Vagina (tissue), 2 donors: ENCODE measurements around the gene PADI6. TPM values are rescaled to one million over a fixed set of nuclear protein-coding genes. Genes with fewer than 3 reads are reported as not detected.

Source experiments
- DNase-seq, 2 donors: peaks; one replicate each; pipeline ENCODE4 v3.0.0-alpha.2; 2017; ENCODE audit errors: extremely low spot score in 2 of 2
- H3K27ac ChIP-seq: fragments of 200-600 bp; sonication (generic); one replicate; pipeline ENCODE4 v1.5.1; 2019
- H3K27me3 ChIP-seq: fragments of 200-600 bp; sonication (generic); one replicate; pipeline ENCODE4 v1.5.1; 2019
- H3K36me3 ChIP-seq, 2 donors: fragments of 200-600 bp; sonication (generic); one replicate each; pipeline ENCODE4 v1.5.1; 2017 to 2019
- H3K4me1 ChIP-seq: fragments of 200-600 bp; sonication (generic); one replicate; pipeline ENCODE4 v1.5.1; 2019
- H3K4me3 ChIP-seq, 2 donors: fragments of 200-600 bp; sonication (generic); 1 replicate in 1 of 2; 2 replicates in 1 of 2; pipeline ENCODE4 v1.5.1; 2016 to 2019
- H3K9me3 ChIP-seq: fragments of 200-600 bp; sonication (generic); one replicate; pipeline ENCODE4 v1.5.1; 2019
- CTCF ChIP-seq, 3 experiments: fragments of 450-650 bp in 2 of 3; fragments of 200-600 bp in 1 of 3; sonication (generic) in 1 of 3; IDR thresholded peaks; one replicate each; pipeline ENCODE4 v1.5.1; 2017 to 2019; ENCODE audit warnings: antibody characterized with exemption in 3 of 3, mild to moderate bottlenecking in 2 of 3, moderate library complexity in 2 of 3
- POLR2A ChIP-seq, 2 donors: fragments of 450-650 bp; IDR thresholded peaks; one replicate each; pipeline ENCODE4 v1.6.1; 2017; ENCODE audit warnings: antibody characterized with exemption in 2 of 2, mild to moderate bottlenecking in 2 of 2, moderate library complexity in 2 of 2
- POLR2AphosphoS5 ChIP-seq, 2 donors: sonication (generic); formaldehyde crosslinking; IDR thresholded peaks; one replicate each; pipeline ENCODE4 v1.9.0; 2017; ENCODE audit warnings: antibody characterized with exemption in 2 of 2, mild to moderate bottlenecking in 2 of 2, low read depth in 1 of 2; ENCODE audit not compliant: insufficient read depth in 1 of 2
- intact Hi-C: fragments of 100-400 bp; cut with DNase I; formaldehyde crosslinking; loops from one replicate; pipeline ENCODE4 v1.15.1; 2023
- total RNA-seq: library from RNA; depleted of rRNA; stranded (reverse); fragments of >200 nt; gene quantifications from one replicate; pipeline ENCODE4 v1.2.3, GENCODE V29; 2016

The PADI6 gene
- total RNA-seq, 1 donor from 2014 or later, result not detected

GRCh38 chr1:17333081-17333480, 38.9 kb upstream of the PADI6 start:
- intact Hi-C loops, result no loop called here
- H3K27ac ChIP-seq, result no peak overlapping the region
- H3K4me3 ChIP-seq, result no peak overlapping the region
- TF ChIP-seq CTCF (IDR thresholded peaks at IDR 0.05) (no peak), POLR2A (IDR thresholded peaks at IDR 0.05) (no peak), POLR2AphosphoS5 (IDR thresholded peaks at IDR 0.05; ENCODE audit: insufficient read depth in 1 of 2, low read depth in 1 of 2) (no peak)
- H3K9me3 ChIP-seq, result no peaks in the 10 kb centered on the region
- H3K4me1 ChIP-seq, result no peaks in the 10 kb centered on the region
- H3K36me3 ChIP-seq, result no peaks in the 10 kb centered on the region
- H3K27me3 ChIP-seq, result no peaks in the 10 kb centered on the region
- no peak for DNase-seq

- intact Hi-C loops, result no loop called here
- Histone ChIP-seq H3K4me1 (no peaks in the 10 kb centered on the region), H3K36me3 (no peaks in the 10 kb centered on the region), H3K9me3 (no peaks in the 10 kb centered on the region), H3K4me3 (no peak overlapping the region), H3K27me3 (no peaks in the 10 kb centered on the region), H3K27ac (no peak overlapping the region)
- TF ChIP-seq POLR2AphosphoS5 (IDR thresholded peaks at IDR 0.05; ENCODE audit: insufficient read depth in 1 of 2, low read depth in 1 of 2) (no peak), POLR2A (IDR thresholded peaks at IDR 0.05) (no peak), CTCF (IDR thresholded peaks at IDR 0.05) (peak in 2 of 3 experiments; percentile 7 to 39)
- DNase-seq, result no peak
Measured at GRCh38 chr1:17335821-17336710, 35.9 kb upstream of the PADI6 start.

GRCh38 chr1:17338706-17339493, 33.1 kb upstream of the PADI6 start:
- no peak for DNase-seq
- Histone ChIP-seq H3K4me1 (no peaks in the 10 kb centered on the region), H3K36me3 (no peaks in the 10 kb centered on the region), H3K9me3 (no peaks in the 10 kb centered on the region), H3K27me3 (no peaks in the 10 kb centered on the region), H3K4me3 (no peak overlapping the region), H3K27ac (no peak overlapping the region)
- intact Hi-C loops, result no loop called here
- TF ChIP-seq POLR2AphosphoS5 (IDR thresholded peaks at IDR 0.05; ENCODE audit: insufficient read depth in 1 of 2, low read depth in 1 of 2), result no peak
- no peak for TF ChIP-seq POLR2A (IDR thresholded peaks at IDR 0.05)
- TF ChIP-seq CTCF (IDR thresholded peaks at IDR 0.05), result no peak

GRCh38 chr1:17339521-17339920, 32.5 kb upstream of the PADI6 start:
- intact Hi-C loops, result no loop called here
- Histone ChIP-seq H3K4me1 (no peaks in the 10 kb centered on the region), H3K27me3 (no peaks in the 10 kb centered on the region), H3K36me3 (no peaks in the 10 kb centered on the region), H3K9me3 (no peaks in the 10 kb centered on the region), H3K27ac (no peak overlapping the region), H3K4me3 (no peak overlapping the region)
- TF ChIP-seq POLR2A (IDR thresholded peaks at IDR 0.05) (no peak), CTCF (IDR thresholded peaks at IDR 0.05) (no peak), POLR2AphosphoS5 (IDR thresholded peaks at IDR 0.05; ENCODE audit: insufficient read depth in 1 of 2, low read depth in 1 of 2) (no peak)
- DNase-seq, result no peak
